ENCODE data around the gene AHDC1. TPM values are rescaled to one million over a fixed set of nuclear protein-coding genes. Genes with fewer than 3 reads are reported as not detected.

AHDC1 gene
- total RNA-seq, 1 experiment from 2014 or later = 49.0 TPM

DNA sequence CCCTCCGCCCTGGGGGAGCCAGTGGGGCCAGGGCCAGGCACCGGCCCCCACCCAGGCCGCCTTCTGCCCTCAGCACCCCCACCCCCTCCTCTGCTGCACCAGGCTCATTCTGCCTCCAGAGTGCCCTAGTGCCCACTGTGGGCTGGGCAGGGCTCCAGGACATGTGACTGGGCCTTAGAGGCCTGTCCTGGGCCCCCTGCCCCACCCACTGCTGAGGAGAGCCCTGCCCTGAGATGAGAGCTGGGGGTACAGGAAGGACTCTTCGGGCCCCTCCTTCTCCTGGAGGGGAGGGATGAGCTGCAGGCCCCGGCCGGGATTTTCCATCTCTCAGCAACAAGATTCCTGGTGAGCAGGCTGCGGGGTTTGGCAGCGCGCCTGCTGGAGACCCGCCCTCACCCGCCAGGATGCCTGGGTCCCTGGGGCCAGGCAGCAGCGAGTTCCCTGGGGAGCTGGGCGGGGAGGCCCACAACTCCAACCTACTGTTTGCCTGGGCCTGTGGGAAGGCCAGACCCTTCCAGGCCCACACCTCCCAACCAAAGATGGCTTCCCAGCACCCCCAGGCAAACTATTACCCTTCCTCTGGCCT lies 14.0 kb downstream of the AHDC1 start:
- ATAC-seq (no peak), DNase-seq (ENCODE audit: low spot score) (no peak)
- Mint-ChIP-seq H3K27ac (no peak overlapping the region), H3K27me3 (ENCODE audit: low read depth) (no peaks in the 10 kb centered on the region), H3K4me1 (peaks cover 12% of the 10 kb centered on the region), H3K4me3 (no peak overlapping the region), H3K9me3 (no peaks in the 10 kb centered on the region), H3K36me3 (no peaks in the 10 kb centered on the region)
- TF ChIP-seq NR2C2 (CRISPR knock-in tag; IDR thresholded peaks at IDR 0.05) = no peak
- TF ChIP-seq ZNF423 (CRISPR knock-in tag; IDR thresholded peaks at IDR 0.05) = peak; percentile 43; the same call in 1 of the 2 replicates
- TF ChIP-seq, protein P1, sequence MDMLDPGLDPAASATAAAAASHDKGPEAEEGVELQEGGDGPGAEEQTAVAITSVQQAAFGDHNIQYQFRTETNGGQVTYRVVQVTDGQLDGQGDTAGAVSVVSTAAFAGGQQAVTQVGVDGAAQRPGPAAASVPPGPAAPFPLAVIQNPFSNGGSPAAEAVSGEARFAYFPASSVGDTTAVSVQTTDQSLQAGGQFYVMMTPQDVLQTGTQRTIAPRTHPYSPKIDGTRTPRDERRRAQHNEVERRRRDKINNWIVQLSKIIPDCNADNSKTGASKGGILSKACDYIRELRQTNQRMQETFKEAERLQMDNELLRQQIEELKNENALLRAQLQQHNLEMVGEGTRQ (CRISPR knock-in tag; IDR thresholded peaks at IDR 0.05) = 0 out of 2 replicates have a peak, but pooled peaks have one; percentile 12
- POLR2A ChIA-PET = interaction anchor here (0.6 kb wide), 1 partner anchor 19 kb away, joined by 3 read pairs; no protein-coding TSS in a partner anchor
- CTCF ChIA-PET = interaction anchor here (0.5 to 13.6 kb wide), 5 partner anchors 9 to 59 kb away, joined by 3 to 366 read pairs (median 26); no protein-coding TSS in a partner anchor

DNA sequence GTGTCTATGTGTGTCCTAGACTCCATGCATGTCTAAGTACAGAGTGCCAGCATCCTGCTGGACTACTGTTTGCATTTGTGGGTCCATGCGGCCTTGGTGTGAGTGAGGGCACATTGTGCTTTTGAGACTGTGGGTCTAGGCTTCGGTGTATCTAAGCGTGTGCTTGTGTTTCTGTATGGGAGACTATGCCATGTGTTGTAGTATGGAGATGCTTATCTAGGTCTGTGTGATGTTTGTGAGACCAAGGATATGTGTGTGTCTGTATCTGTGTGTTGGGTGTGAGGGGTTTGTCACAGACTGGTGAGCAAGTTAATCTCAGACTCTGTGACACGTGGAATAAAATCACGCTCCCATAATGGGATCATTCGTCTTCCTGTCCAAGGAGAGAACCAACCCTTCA lies 14.5 kb downstream of the AHDC1 start:
- TF ChIP-seq HMGXB4 (CRISPR knock-in tag; IDR thresholded peaks at IDR 0.05) (no peak), ATF2 (CRISPR knock-in tag; IDR thresholded peaks at IDR 0.05; ENCODE audit: borderline replicate concordance, low read depth) (no peak), IRF1 (CRISPR knock-in tag; IDR thresholded peaks at IDR 0.05) (no peak), CREB1 (CRISPR knock-in tag; IDR thresholded peaks at IDR 0.05) (no peak), PRRX2 (CRISPR knock-in tag; IDR thresholded peaks at IDR 0.05) (no peak), RORB (CRISPR knock-in tag; IDR thresholded peaks at IDR 0.05) (no peak), ZBTB43 (CRISPR knock-in tag; IDR thresholded peaks at IDR 0.05) (no peak)
- no peak overlapping the region for H3K27ac Mint-ChIP-seq
- CTCF ChIA-PET = interaction anchor here (4.5 to 13.6 kb wide), 2 partner anchors 18 to 32 kb away, joined by 61 to 366 read pairs; no protein-coding TSS in a partner anchor
- no peaks in the 10 kb centered on the region for H3K9me3 Mint-ChIP-seq
- DNase-seq (ENCODE audit: low spot score) = no peak
- H3K4me1 Mint-ChIP-seq = peaks cover 12% of the 10 kb centered on the region
- POLR2A ChIA-PET = no interaction called here
- H3K27me3 Mint-ChIP-seq (ENCODE audit: low read depth) = no peaks in the 10 kb centered on the region
- no peak for ATAC-seq
- no peak overlapping the region for H3K4me3 Mint-ChIP-seq
- H3K36me3 Mint-ChIP-seq = no peaks in the 10 kb centered on the region

GRCh38 chr1:27588256-27589232 lies 15.4 kb downstream of the AHDC1 start:
- no peaks in the 10 kb centered on the region for H3K36me3 Mint-ChIP-seq
- ATAC-seq = no peak
- no peak for DNase-seq (ENCODE audit: low spot score)
- ChIA-PET POLR2A (interaction anchor here (0.6 kb wide), 1 partner anchor 9 kb away, joined by 3 read pairs; no protein-coding TSS in a partner anchor), CTCF (interaction anchor here (1.1 kb wide), 1 partner anchor 32 kb away, joined by 4 read pairs; no protein-coding TSS in a partner anchor)
- H3K27ac Mint-ChIP-seq = no peak overlapping the region
- H3K4me1 Mint-ChIP-seq = peaks cover 12% of the 10 kb centered on the region
- no peaks in the 10 kb centered on the region for H3K27me3 Mint-ChIP-seq (ENCODE audit: low read depth)
- TF ChIP-seq RELA (CRISPR knock-in tag; IDR thresholded peaks at IDR 0.05; ENCODE audit: borderline replicate concordance) (no peak), FOXJ3 (CRISPR knock-in tag; IDR thresholded peaks at IDR 0.05; ENCODE audit: borderline replicate concordance) (no peak), SP1 (CRISPR knock-in tag; conservative IDR thresholded peaks at IDR 0.05) (no peak), ATF1 (CRISPR knock-in tag; IDR thresholded peaks at IDR 0.05) (no peak), ZNF425 (CRISPR knock-in tag; conservative IDR thresholded peaks at IDR 0.05) (no peak), ELF4 (CRISPR knock-in tag; IDR thresholded peaks at IDR 0.05; ENCODE audit: low read depth) (no peak), GTF2I (CRISPR knock-in tag; conservative IDR thresholded peaks at IDR 0.05) (no peak), ETV6 (CRISPR knock-in tag; IDR thresholded peaks at IDR 0.05) (no peak), SOX15 (CRISPR knock-in tag; IDR thresholded peaks at IDR 0.05) (no peak)
- TF ChIP-seq, protein P2, sequence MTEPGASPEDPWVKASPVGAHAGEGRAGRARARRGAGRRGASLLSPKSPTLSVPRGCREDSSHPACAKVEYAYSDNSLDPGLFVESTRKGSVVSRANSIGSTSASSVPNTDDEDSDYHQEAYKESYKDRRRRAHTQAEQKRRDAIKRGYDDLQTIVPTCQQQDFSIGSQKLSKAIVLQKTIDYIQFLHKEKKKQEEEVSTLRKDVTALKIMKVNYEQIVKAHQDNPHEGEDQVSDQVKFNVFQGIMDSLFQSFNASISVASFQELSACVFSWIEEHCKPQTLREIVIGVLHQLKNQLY (CRISPR knock-in tag; IDR thresholded peaks at IDR 0.05) = no peak
- no peaks in the 10 kb centered on the region for H3K9me3 Mint-ChIP-seq
- no peak overlapping the region for H3K4me3 Mint-ChIP-seq

Data from WTC11 (cell line).